WI38 (cell line): ENCODE results near the gene ERRFI1.

Experiments
- H3K4me3 ChIP-seq: 2 replicates; pipeline ENCODE4 v1.5.1; 2011; ENCODE audit warnings: low read depth, mild to moderate bottlenecking, control low read depth, low read length
- TF ChIP-seq, protein P1 (sequence below): IDR thresholded peaks from 2 replicates; pipeline ENCODE4 v1.5.1; 2012; ENCODE audit warnings: low read depth, mild to moderate bottlenecking, control low read depth, low read length

Gene ERRFI1

DNA sequence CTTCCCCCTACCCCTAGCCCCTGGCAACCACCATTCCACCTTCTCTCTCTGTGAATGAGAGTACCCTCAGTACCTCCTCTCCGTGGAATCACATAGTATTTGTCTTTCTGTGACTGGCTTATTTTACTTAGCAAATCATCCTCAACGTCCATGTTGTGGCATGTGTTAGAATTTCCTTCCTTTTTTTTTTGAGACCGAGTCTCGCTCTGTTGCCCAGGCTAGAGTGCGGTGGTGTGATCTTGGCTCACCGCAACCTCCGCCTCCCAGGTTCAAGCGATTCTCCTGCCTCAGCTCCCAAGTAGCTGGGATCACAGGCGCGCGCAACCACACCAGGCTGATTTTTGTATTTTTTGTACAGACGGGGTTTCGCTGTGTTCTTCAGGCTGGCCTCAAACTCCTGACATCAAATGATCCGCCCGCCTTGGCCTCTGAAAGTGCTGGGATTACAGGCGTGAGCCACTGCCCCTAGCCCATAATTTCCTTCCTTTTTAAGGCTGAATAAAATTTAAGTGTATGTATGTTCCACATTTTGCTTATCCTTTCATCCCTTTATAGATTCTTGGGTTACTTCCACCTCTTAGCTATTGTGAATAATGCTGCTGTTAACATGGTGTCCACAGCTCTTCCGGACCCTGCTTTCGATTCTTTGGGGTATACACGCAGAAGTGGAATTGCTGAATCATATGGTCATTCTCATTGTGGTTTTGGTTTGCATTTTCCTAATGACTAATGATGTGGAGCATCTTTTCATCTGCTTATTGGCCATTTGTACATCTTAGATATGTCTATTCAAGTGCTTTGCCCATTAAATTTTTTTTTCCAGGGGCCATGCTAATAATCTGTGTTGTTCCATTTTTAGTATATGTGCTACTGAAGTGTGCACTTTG lies 32.3 kb downstream of the ERRFI1 start:
- no peak overlapping the region for H3K4me3 ChIP-seq
- TF ChIP-seq, protein P1, sequence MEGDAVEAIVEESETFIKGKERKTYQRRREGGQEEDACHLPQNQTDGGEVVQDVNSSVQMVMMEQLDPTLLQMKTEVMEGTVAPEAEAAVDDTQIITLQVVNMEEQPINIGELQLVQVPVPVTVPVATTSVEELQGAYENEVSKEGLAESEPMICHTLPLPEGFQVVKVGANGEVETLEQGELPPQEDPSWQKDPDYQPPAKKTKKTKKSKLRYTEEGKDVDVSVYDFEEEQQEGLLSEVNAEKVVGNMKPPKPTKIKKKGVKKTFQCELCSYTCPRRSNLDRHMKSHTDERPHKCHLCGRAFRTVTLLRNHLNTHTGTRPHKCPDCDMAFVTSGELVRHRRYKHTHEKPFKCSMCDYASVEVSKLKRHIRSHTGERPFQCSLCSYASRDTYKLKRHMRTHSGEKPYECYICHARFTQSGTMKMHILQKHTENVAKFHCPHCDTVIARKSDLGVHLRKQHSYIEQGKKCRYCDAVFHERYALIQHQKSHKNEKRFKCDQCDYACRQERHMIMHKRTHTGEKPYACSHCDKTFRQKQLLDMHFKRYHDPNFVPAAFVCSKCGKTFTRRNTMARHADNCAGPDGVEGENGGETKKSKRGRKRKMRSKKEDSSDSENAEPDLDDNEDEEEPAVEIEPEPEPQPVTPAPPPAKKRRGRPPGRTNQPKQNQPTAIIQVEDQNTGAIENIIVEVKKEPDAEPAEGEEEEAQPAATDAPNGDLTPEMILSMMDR = no peak

DNA sequence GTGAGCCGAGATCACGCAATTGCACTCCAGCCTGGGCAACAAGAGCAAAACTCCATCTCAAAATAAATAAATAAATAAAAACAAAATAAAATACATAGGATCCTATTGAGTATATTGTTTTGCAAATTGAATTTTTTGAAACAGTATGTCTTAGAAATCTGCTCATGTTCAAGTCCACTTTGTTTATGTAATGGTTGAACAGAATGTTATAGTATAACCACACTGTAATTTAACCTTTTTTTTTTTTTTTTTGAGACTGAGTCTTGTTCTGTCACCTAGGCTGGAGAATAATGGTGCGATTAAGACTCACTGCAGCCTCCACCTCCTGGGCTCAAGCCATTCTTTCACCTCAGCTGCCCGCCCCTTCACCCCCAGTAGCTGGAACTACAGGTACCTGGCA lies 33.2 kb downstream of the ERRFI1 start:
- no peak overlapping the region for H3K4me3 ChIP-seq
- TF ChIP-seq, protein P1 = no peak

DNA sequence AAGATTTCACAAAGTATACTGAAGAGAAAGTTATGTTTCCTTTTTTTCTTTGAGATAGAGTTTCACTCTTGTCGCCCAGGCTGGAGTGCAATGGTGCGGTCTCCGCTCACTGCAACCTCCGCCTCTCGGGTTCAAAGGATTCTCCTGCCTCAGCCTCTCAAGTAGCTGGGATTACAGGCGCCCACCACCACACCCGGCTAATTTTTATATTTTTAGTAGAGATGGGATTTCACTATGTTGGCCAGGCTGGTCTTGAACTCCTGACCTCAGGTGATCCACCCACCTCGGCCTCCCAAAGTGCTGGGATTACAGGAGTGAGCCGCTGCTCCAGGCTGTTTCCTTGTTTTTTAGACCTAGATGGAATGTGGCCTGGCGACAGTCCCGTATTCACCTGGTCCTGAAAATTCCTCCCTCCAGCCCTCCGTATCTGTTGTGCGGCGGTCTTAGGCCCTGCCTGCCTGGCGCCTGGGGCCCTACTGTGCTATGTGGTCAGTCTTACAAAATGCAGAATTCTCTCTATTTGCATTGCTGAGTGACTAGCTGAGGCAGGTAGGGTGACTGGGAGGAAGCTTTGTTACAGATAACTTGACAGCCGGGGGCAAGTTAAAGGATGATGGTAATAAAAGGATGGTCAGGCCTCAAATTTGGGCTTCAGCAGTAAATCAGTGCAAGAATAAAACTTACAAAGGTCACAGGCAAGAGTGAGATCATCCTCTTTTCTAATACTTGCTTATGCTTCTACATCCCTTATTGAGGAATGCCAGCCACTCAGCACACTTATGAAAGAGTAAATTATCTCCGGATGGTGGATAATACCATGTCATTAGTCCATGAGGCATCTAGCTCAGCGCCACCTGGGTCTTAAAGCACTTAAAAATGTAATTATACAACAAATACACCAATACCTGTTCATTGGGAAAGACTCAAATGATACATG lies 34.3 kb downstream of the ERRFI1 start:
- H3K4me3 ChIP-seq = no peak overlapping the region
- TF ChIP-seq, protein P1 = no peak

DNA sequence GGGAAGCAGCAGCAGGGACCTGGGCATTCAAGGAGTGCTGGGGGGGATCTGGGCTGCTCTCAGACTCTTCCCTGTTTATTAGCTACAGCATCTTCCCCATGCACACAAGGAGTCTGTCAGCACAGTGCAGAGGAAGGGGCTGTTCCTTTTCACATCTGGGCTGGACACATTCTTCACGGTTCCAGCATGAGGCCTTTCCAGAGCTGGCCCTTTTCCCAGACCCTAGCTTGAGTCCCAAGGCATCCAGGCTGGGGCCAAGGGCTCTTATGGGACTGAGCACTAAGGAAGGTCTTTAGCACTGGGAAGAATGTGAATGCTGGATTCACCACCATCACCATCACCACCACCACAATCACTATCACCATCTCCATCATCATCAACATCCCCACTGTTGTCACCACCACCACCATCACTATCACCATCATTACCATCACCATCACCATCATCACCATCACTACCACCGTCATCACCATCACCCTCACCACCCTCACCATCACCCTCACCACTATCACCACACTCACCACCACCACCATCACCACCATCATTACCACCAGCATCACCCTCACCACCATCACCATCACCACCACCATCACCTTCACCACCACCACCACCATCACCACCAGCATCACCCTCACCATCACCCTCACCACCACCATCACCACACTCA lies 36.2 kb downstream of the ERRFI1 start:
- TF ChIP-seq, protein P1 = no peak
- H3K4me3 ChIP-seq = no peak overlapping the region

DNA sequence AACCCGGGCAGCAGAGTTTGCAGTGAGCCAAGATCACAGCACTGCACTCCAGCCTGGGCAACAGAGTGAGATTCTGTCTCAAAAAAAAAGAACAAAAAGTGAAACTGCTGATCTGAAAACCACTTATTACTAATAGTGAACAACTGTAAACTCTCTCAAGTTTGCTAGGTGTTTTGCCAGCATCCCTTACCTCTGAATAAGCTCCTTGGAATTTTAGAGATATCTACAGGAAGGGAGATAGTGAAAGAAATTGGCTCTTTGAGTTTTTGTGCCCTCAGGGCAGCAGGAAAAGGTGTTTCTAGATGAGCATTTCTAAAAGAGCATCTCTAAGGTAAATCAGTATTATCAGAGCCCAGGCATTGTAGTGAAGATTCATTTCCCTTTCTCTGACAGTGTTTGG lies 37.5 kb downstream of the ERRFI1 start:
- H3K4me3 ChIP-seq = no peak overlapping the region
- TF ChIP-seq, protein P1 = no peak

DNA sequence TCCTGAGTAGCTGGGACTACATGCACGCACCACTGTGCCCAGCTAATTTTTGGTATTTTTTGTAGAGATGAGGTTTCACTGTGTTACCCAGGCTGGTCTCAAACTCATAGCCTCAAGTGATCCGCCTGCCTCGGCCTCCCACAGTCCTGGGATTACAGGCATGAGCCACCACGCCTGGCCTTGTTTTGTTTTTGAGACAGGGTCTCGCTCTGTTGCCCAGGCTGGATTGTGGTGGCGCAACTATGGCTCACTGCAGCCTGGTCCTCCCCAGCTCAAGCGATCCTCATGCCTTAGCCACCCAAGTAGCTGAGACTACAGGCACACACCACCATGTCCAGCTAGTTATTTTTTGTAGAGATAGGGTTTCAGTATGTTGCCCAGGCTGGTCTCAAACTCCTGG lies 38.6 kb downstream of the ERRFI1 start:
- no peak overlapping the region for H3K4me3 ChIP-seq
- TF ChIP-seq, protein P1 = no peak
